GM15510 (cell line): ENCODE measurements around the gene INTS11.

Experiments
- POLR2A ChIP-seq: IDR thresholded peaks from 3 replicates; pipeline ENCODE4 v1.6.1; 2011; ENCODE audit warnings: borderline replicate concordance; ENCODE audit not compliant: insufficient read length; ENCODE audit errors: extremely low read depth

Gene INTS11

GRCh38 chr1:1287288-1288110, 37.0 kb downstream of the INTS11 start:
- no peak for TF ChIP-seq POLR2A

DNA sequence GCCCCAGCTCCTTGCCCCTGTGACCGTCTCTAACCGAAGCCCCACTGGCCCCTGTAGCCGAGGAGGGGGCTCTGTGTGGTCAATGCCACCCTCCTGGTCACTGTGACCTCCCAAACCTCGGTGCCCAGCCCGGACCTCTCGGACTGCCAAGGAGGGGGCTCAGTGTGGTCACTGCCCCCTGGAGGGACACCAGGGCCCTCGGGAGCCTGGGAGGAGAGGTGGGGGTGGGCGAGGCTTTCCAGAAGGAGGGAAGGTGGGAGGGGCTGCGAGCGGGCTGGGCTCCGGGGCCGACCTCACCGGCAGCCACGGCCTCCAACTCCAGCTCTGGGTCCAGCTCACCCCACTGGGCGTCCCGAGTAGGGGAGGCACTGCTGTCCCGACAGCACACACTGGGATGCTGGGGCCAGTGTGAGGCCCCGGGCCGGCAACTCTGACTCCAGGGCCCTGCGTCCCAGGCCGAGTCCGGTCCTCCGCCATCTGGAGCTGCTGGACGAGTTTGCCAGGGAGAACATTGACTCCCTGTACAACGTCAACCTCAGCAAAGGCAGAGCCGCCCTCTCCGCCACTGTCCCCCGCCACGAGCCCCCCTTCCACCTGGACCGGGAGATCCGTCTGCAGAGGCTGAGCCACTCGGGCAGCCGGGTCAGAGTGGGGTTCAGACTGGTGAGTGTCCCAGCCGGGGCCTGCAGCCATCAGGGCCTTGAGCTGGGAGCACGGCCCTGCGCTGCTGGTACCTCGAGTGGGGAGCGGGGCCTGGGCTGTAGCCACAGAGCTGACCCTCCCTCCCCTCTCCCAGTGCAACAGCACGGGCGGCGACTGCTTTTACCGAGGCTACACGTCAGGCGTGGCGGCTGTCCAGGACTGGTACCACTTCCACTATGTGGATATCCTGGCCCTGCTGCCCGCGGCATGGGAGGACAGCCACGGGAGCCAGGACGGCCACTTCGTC, 37.9 kb downstream of the INTS11 start:
- no peak for TF ChIP-seq POLR2A

- TF ChIP-seq POLR2A, result no peak
Measured at GRCh38 chr1:1285611-1286311, 38.7 kb downstream of the INTS11 start.

DNA sequence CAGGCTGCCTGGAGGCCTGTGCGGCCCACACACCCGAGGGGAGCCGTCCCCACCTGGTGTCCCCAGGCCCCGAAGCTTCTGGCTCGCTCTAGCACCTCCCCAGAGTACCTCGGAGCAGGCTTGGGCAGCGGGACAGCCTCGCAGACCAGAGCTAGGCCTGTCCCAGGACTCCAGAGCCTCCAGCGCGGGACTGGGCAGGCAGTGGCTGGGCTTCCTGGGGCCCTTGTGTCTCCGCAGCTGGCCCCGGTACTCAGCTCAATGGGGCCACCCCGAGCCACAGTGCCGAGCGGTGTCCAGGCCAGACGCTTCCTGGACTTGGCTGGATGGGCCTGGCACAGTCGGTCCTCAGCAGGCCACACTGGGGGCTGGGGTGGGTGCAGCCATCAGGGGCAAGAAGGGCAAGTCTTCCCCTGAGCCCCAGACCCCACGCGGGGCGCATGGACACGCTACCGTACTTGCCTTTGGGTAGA, 39.3 kb downstream of the INTS11 start:
- TF ChIP-seq POLR2A, result no peak

GRCh38 chr1:1284221-1285101, 40.0 kb downstream of the INTS11 start:
- no peak for TF ChIP-seq POLR2A

DNA sequence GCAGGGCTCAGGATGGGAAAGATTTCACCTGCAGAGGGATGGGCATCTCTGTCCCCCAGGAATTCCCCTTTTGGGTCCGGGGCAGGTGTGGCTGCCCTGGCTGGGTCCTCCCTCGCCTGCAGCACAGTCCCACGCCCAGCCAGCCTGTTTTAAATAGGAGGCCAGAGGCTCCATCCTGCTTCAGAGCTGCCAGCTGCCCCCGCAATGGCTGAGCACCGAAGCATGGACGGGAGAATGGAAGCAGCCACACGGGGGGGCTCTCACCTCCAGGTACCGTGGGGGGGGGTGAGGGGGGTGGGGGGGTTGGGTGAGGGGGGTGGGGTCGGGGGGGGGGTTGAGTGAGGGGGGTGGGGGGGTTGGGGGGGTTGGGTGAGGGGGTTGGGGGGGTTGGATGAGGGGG, 40.6 kb downstream of the INTS11 start:
- TF ChIP-seq POLR2A, result no peak

GRCh38 chr1:1282998-1283397, 41.5 kb downstream of the INTS11 start:
- TF ChIP-seq POLR2A, result no peak

- no peak for TF ChIP-seq POLR2A
Measured at GRCh38 chr1:1281533-1282321, 42.7 kb downstream of the INTS11 start.

- no peak for TF ChIP-seq POLR2A
Measured at GRCh38 chr1:1280782-1281481, 43.5 kb downstream of the INTS11 start.

GRCh38 chr1:1279028-1279427, 45.4 kb downstream of the INTS11 start:
- no peak for TF ChIP-seq POLR2A

DNA sequence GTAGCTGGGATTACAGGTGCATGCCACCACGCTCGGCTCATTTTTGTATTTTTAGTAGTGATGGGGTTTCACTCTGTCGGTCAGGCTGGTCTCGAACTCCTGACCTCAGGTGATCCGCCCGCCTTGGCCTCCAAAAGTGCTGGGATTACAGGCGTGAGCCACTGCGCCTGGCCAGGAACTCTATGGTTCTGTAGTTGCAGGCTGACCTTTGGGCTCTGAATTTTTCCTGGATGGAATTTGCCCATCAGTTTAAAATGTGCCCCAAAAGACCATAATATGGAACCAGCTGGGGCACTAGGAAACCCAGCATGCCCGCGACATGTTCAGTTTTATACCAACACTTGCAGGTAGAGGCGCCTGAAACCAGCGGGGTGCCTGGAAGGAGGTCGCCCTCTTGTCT, 45.8 kb downstream of the INTS11 start:
- no peak for TF ChIP-seq POLR2A

DNA sequence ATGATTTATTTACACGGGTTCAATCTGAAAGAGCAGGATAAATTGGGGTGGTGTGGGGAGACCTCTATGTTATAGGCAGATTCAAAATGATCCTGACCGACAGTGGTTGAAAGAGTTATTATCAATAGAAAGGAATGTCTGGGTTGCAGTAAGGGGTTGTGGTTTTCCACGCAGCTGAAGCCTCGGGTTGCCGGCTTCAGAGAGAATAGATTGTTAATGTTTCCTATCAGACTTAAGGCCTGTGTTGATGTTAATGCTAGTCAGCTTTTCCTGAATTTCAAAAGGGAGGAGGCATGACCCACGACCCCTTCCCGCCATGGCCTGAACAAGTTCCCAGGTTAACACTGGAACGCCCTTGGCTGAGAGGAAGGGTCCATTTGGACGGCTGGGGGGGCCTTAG, 48.6 kb downstream of the INTS11 start:
- no peak for TF ChIP-seq POLR2A
